ENCODE measurements around the gene SPOCK1. TPM values are rescaled to one million over a fixed set of nuclear protein-coding genes. Genes with fewer than 3 reads are reported as not detected.
A peak's percentile ranks its signal among the peaks of the same experiment; 100 is the strongest.

Gene SPOCK1
- total and polyA plus RNA-seq, 12 donors: 13.7 to 70.3 (median 28.6) TPM

DNA sequence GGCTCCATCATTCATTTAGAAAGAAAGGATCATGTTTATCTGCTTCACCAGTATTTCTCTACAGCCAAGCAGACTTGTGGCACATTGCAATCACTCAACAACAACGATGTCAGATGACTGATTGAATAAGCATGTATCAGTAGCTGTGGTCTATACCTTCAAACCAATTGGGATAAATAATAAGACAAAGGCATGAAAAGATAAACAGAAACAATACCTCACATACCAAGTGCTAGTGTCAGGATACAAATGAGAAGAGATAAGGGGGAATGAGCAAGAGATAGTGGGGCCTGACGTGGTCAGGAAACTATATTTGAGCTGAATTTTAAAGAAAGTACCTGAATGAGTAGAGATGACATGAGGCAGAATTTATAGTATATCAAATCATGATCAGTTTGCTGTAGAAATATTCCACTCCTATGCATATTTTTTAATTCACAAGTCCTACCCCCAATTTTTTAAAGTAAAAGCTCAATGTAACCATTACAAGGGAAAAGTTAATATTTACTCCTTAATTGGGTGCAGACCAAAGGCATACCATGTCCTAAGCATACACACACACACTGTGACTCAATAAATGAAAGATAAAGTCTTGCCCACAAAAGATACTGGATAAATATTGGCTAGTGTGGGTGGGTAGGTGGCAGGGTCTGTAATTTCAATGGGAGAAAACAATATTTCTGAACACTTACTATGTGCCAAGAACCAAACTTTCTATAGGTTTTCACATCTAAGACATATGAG is 284.5 kb downstream of the SPOCK1 start:
- intact Hi-C loops (cut with DNase I): loop anchor here in 3 of 10 donors (5.0 to 10.0 kb wide), 3 partner anchors 140 to 410 kb away; no protein-coding TSS in a partner anchor
- H3K4me3 ChIP-seq: no peak overlapping the region
- H3K36me3 ChIP-seq: no peaks in the 10 kb centered on the region
- TF ChIP-seq CTCF (IDR thresholded peaks at IDR 0.05): no peak
- no peaks in the 10 kb centered on the region for H3K9me3 ChIP-seq
- no peaks in the 10 kb centered on the region for H3K27me3 ChIP-seq
- DNase-seq: no peak
- H3K27ac ChIP-seq: no peak overlapping the region
- WGBS, 2 donors: 67% methylated on average over 2 of the region's 2 CpGs
- H3K4me1 ChIP-seq: peaks cover 0 to 18% (median 0%) of the 10 kb centered on the region in 9 donors
- ATAC-seq: no peak

DNA sequence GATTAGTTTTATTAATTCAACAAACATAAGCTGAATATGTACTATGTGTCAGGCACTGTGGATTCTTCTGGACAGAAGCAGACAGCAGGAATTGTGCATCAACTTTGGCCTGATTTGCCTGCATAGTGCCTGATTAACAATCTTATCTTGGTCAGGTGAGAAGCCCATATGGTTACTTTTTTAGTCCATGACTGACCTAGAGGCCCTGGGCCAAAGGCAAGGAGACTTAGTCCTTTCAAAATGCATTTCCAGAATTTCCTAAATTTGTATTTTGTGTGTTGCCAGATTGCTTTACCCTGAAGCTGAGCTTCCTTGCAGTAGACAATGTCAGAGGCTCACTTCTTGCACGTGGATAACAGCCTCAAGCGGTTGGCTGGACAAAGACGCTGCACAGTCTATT is 286.7 kb downstream of the SPOCK1 start:
- DNase-seq (no peak), ATAC-seq (no peak)
- peaks cover 0 to 14% (median 0%) of the 10 kb centered on the region in 9 donors for H3K4me1 ChIP-seq
- WGBS, 2 donors: 88 to 91% methylated on average over 3 of the region's 3 CpGs
- no peak overlapping the region for H3K4me3 ChIP-seq
- H3K9me3 ChIP-seq: no peaks in the 10 kb centered on the region
- no peak for TF ChIP-seq CTCF (IDR thresholded peaks at IDR 0.05)
- intact Hi-C loops (cut with DNase I): loop anchor here in 2 of 10 donors (10.0 kb wide), 2 partner anchors 138 to 408 kb away; no protein-coding TSS in a partner anchor
- H3K27ac ChIP-seq: no peak overlapping the region
- no peaks in the 10 kb centered on the region for H3K27me3 ChIP-seq
- no peaks in the 10 kb centered on the region for H3K36me3 ChIP-seq

GRCh38 chr5:137209232-137209809 is 289.8 kb downstream of the SPOCK1 start:
- TF ChIP-seq CTCF (IDR thresholded peaks at IDR 0.05): no peak
- 70 to 75% methylated on average over 9 of the region's 9 CpGs for WGBS, 2 donors

GRCh38 chr5:137207023-137207760 is 291.9 kb downstream of the SPOCK1 start:
- Histone ChIP-seq H3K4me1 (peaks cover 0 to 41% (median 6%) of the 10 kb centered on the region in 9 donors), H3K27me3 (no peaks in the 10 kb centered on the region), H3K4me3 (no peak overlapping the region), H3K36me3 (no peaks in the 10 kb centered on the region), H3K9me3 (no peaks in the 10 kb centered on the region), H3K27ac (no peak overlapping the region)
- intact Hi-C loops (cut with DNase I): no loop called here
- WGBS, 2 donors: 45 to 69% methylated on average over 4 of the region's 4 CpGs
- ATAC-seq: peak in 6 of 8 donors; percentile 48 to 72 (median 57)
- TF ChIP-seq CTCF (IDR thresholded peaks at IDR 0.05): no peak
- DNase-seq: no peak

More at GRCh38 chr5:137209232-137209809, 289.8 kb downstream of the SPOCK1 start:
- DNase-seq: no peak
- no peaks in the 10 kb centered on the region for H3K27me3 ChIP-seq
- no peak for ATAC-seq
- intact Hi-C loops (cut with DNase I): no loop called here
- H3K9me3 ChIP-seq: no peaks in the 10 kb centered on the region
- no peak overlapping the region for H3K27ac ChIP-seq
- no peaks in the 10 kb centered on the region for H3K36me3 ChIP-seq
- no peak overlapping the region for H3K4me3 ChIP-seq
- H3K4me1 ChIP-seq: peaks cover 0 to 33% (median 6%) of the 10 kb centered on the region in 9 donors
